Activated CD8-positive, alpha-beta T cell treated with anti-CD3 and anti-CD28 coated beads, Interleukin-2, amount 10 ng/mL, durations not matched to agents 7 days and 5 days (primary cell): ENCODE data around the gene CYSRT1. TPM values are rescaled to one million over a fixed set of nuclear protein-coding genes. Genes with fewer than 3 reads are reported as not detected.

ENCODE experiments used
- ATAC-seq: fragments of 150-1000 bp; cut with Tn5 transposase; one replicate; pipeline ENCODE4 v1.10.0; 2021; ENCODE audit warnings: moderate library complexity
- CTCF ChIA-PET: fragments of 350-600 bp; sonication (Branson Sonifier 250); formaldehyde crosslinking; loops from one replicate; lab custom pipeline; 2021; ENCODE audit warnings: antibody characterized with exemption; lab: Charles Lee
- POLR2A ChIA-PET: fragments of 350-600 bp; sonication (Branson Sonifier 250); formaldehyde crosslinking; loops from one replicate; lab custom pipeline; 2021; ENCODE audit warnings: antibody characterized with exemption; lab: Charles Lee
- DNase-seq: peaks from one replicate; pipeline ENCODE4 v3.0.0-alpha.2; 2020
- H3K27ac Mint-ChIP-seq: one replicate; pipeline ENCODE4 v1.8.0; 2021; ENCODE audit warnings: mild to moderate bottlenecking, mixed read lengths
- H3K27me3 Mint-ChIP-seq: one replicate; pipeline ENCODE4 v1.8.0; 2021; ENCODE audit warnings: low read depth, mixed read lengths
- H3K36me3 Mint-ChIP-seq: one replicate; pipeline ENCODE4 v1.8.0; 2021; ENCODE audit warnings: low read depth, mixed read lengths
- H3K4me1 Mint-ChIP-seq: one replicate; pipeline ENCODE4 v1.8.0; 2021; ENCODE audit warnings: low read depth, mixed read lengths
- H3K4me3 Mint-ChIP-seq: one replicate; pipeline ENCODE4 v1.8.0; 2021; ENCODE audit warnings: mild to moderate bottlenecking, mixed read lengths
- H3K9me3 Mint-ChIP-seq: one replicate; pipeline ENCODE4 v1.8.0; 2022; ENCODE audit warnings: mixed read lengths; ENCODE audit not compliant: insufficient read depth
- total RNA-seq, 2 experiments: library from RNA; stranded (reverse); gene quantifications; one replicate each; pipeline ENCODE4 v1.2.3, GENCODE V29; 2021

CYSRT1 gene
- total RNA-seq, 2 experiments from 2014 or later: 0.42 to 0.50 TPM

GRCh38 chr9:137200311-137201204 is 24.4 kb upstream of the CYSRT1 start, which contains the start of gene TPRN:
Gene TPRN, minus strand, starts transcription at chr9:137200741. Its CDS starts 30 bp downstream, at chr9:137200711.
- peak within 1 kb of the TSS; percentile 86 for H3K27ac Mint-ChIP-seq
- H3K9me3 Mint-ChIP-seq: no peaks in the 10 kb centered on the region
- peaks cover 39% of the 10 kb centered on the region for H3K4me1 Mint-ChIP-seq
- DNase-seq (peak; percentile 99), ATAC-seq (peak; percentile 97)
- peaks cover 6% of the 10 kb centered on the region for H3K36me3 Mint-ChIP-seq
- POLR2A ChIA-PET: interaction anchor here (0.7 to 1.9 kb wide), 9 partner anchors 13 to 393 kb away, joined by 3 to 20 read pairs (median 4); partner anchors contain the start of genes ANAPC2, NELFB, SSNA1 and TUBB4B
- H3K4me3 Mint-ChIP-seq: peak within 1 kb of the TSS; percentile 86
- no peaks in the 10 kb centered on the region for H3K27me3 Mint-ChIP-seq
- CTCF ChIA-PET: interaction anchor here (0.6 to 1.9 kb wide), 8 partner anchors 8 to 133 kb away, joined by 3 to 13 read pairs (median 4); partner anchors contain the start of genes ANAPC2 and SSNA1

GRCh38 chr9:137201205-137201868 is 23.6 kb upstream of the CYSRT1 start:
- DNase-seq (no peak), ATAC-seq (no peak)
- Mint-ChIP-seq H3K36me3 (peaks cover 8% of the 10 kb centered on the region), H3K4me1 (peaks cover 43% of the 10 kb centered on the region), H3K9me3 (no peaks in the 10 kb centered on the region), H3K27ac (peak overlapping the region; percentile 86), H3K4me3 (peak overlapping the region; percentile 86), H3K27me3 (no peaks in the 10 kb centered on the region)
- POLR2A ChIA-PET: interaction anchor here (0.6 to 1.9 kb wide), 9 partner anchors 13 to 394 kb away, joined by 3 to 20 read pairs (median 4); partner anchors contain the start of genes ANAPC2, NELFB, SSNA1 and TUBB4B
- CTCF ChIA-PET: interaction anchor here (0.6 to 1.9 kb wide), 8 partner anchors 9 to 133 kb away, joined by 3 to 13 read pairs (median 4); partner anchors contain the start of genes ANAPC2 and SSNA1

GRCh38 chr9:137202966-137203365 is 22.0 kb upstream of the CYSRT1 start:
- no peaks in the 10 kb centered on the region for H3K9me3 Mint-ChIP-seq
- DNase-seq (no peak), ATAC-seq (no peak)
- no peak overlapping the region for H3K27ac Mint-ChIP-seq
- peaks cover 57% of the 10 kb centered on the region for H3K4me1 Mint-ChIP-seq
- ChIA-PET POLR2A (interaction anchor here (1.0 kb wide), 1 partner anchor 14 kb away, joined by 3 read pairs; the partner anchor contains the start of genes ANAPC2 and SSNA1), CTCF (interaction anchor here (0.9 to 1.1 kb wide), 2 partner anchors 24 to 34 kb away, joined by 3 read pairs; partner anchors contain the start of gene RNF224)
- no peak overlapping the region for H3K4me3 Mint-ChIP-seq
- H3K27me3 Mint-ChIP-seq: no peaks in the 10 kb centered on the region
- peaks cover 20% of the 10 kb centered on the region for H3K36me3 Mint-ChIP-seq

- POLR2A ChIA-PET: interaction anchor here (0.6 to 2.6 kb wide), 9 partner anchors 9 to 109 kb away, joined by 3 to 12 read pairs (median 4); partner anchors contain the start of genes RNF208 and SSNA1
- no peak for ATAC-seq
- DNase-seq: no peak
- no peaks in the 10 kb centered on the region for H3K27me3 Mint-ChIP-seq
- no peaks in the 10 kb centered on the region for H3K9me3 Mint-ChIP-seq
- H3K27ac Mint-ChIP-seq: peak overlapping the region; percentile 97
- H3K4me3 Mint-ChIP-seq: peak overlapping the region; percentile 94
- peaks cover 31% of the 10 kb centered on the region for H3K36me3 Mint-ChIP-seq
- peaks cover 51% of the 10 kb centered on the region for H3K4me1 Mint-ChIP-seq
- CTCF ChIA-PET: interaction anchor here (0.9 to 1.8 kb wide), 7 partner anchors 16 to 302 kb away, joined by 3 to 7 read pairs (median 3); partner anchors contain the start of gene SSNA1
Measured at GRCh38 chr9:137204731-137205125, 20.2 kb upstream of the CYSRT1 start.

GRCh38 chr9:137205126-137206069 is 19.6 kb upstream of the CYSRT1 start, which contains the start of the genes NDOR1 and TMEM203:
Gene NDOR1, plus strand, starts transcription at chr9:137205700. Its CDS starts 78 bp downstream, at chr9:137205778.
Gene TMEM203, minus strand, starts transcription at chr9:137205648. Its CDS starts 234 bp downstream, at chr9:137205414.
- ATAC-seq: peak; percentile 57

GRCh38 chr9:137206602-137207001 is 18.4 kb upstream of the CYSRT1 start:
- ATAC-seq (no peak), DNase-seq (no peak)
- H3K27ac Mint-ChIP-seq: peak overlapping the region; percentile 97
- H3K36me3 Mint-ChIP-seq: peaks cover 37% of the 10 kb centered on the region
- CTCF ChIA-PET: interaction anchor here (1.4 to 1.6 kb wide), 2 partner anchors 30 to 171 kb away, joined by 3 to 5 read pairs; no protein-coding TSS in a partner anchor
- no peaks in the 10 kb centered on the region for H3K9me3 Mint-ChIP-seq
- H3K4me1 Mint-ChIP-seq: peaks cover 44% of the 10 kb centered on the region
- peak overlapping the region; percentile 94 for H3K4me3 Mint-ChIP-seq
- POLR2A ChIA-PET: interaction anchor here (0.8 to 2.6 kb wide), 4 partner anchors 16 to 76 kb away, joined by 3 to 12 read pairs (median 6); partner anchors contain the start of gene RNF208
- no peaks in the 10 kb centered on the region for H3K27me3 Mint-ChIP-seq

More at GRCh38 chr9:137205126-137206069, 19.6 kb upstream of the CYSRT1 start, which contains the start of the genes NDOR1 and TMEM203:
- no peaks in the 10 kb centered on the region for H3K27me3 Mint-ChIP-seq
- DNase-seq: peak; percentile 96
- H3K4me3 Mint-ChIP-seq: peak within 1 kb of the TSS; percentile 94
- POLR2A ChIA-PET: interaction anchor here (0.7 to 2.6 kb wide), 10 partner anchors 10 to 110 kb away, joined by 4 to 12 read pairs (median 4); partner anchors contain the start of genes RNF208 and SSNA1
- H3K4me1 Mint-ChIP-seq: peaks cover 51% of the 10 kb centered on the region
- H3K36me3 Mint-ChIP-seq: peaks cover 33% of the 10 kb centered on the region
- H3K27ac Mint-ChIP-seq: peak within 1 kb of the TSS; percentile 97
- no peaks in the 10 kb centered on the region for H3K9me3 Mint-ChIP-seq
- CTCF ChIA-PET: interaction anchor here (0.9 to 1.8 kb wide), 7 partner anchors 17 to 303 kb away, joined by 3 to 7 read pairs (median 4); partner anchors contain the start of gene SSNA1

GRCh38 chr9:137211532-137211931 is 13.4 kb upstream of the CYSRT1 start:
- Mint-ChIP-seq H3K9me3 (no peaks in the 10 kb centered on the region), H3K36me3 (peaks cover 27% of the 10 kb centered on the region), H3K27ac (no peak overlapping the region), H3K4me3 (no peak overlapping the region), H3K27me3 (no peaks in the 10 kb centered on the region), H3K4me1 (peaks cover 16% of the 10 kb centered on the region)
- no peak for DNase-seq
- CTCF ChIA-PET: no interaction called here
- POLR2A ChIA-PET: no interaction called here
- ATAC-seq: no peak

- peaks cover 18% of the 10 kb centered on the region for H3K36me3 Mint-ChIP-seq
- DNase-seq (no peak), ATAC-seq (no peak)
- peaks cover 6% of the 10 kb centered on the region for H3K4me1 Mint-ChIP-seq
- no peak overlapping the region for H3K27ac Mint-ChIP-seq
- POLR2A ChIA-PET: no interaction called here
- CTCF ChIA-PET: no interaction called here
- no peaks in the 10 kb centered on the region for H3K27me3 Mint-ChIP-seq
- no peaks in the 10 kb centered on the region for H3K9me3 Mint-ChIP-seq
- no peak overlapping the region for H3K4me3 Mint-ChIP-seq
Measured at GRCh38 chr9:137212520-137212919, 12.5 kb upstream of the CYSRT1 start.

GRCh38 chr9:137213160-137214060 is 11.6 kb upstream of the CYSRT1 start:
- POLR2A ChIA-PET: interaction anchor here (0.9 kb wide), 1 partner anchor 98 kb away, joined by 3 read pairs; no protein-coding TSS in a partner anchor
- Mint-ChIP-seq H3K9me3 (no peaks in the 10 kb centered on the region), H3K27ac (no peak overlapping the region), H3K27me3 (no peaks in the 10 kb centered on the region), H3K4me3 (no peak overlapping the region), H3K4me1 (peaks cover 3% of the 10 kb centered on the region), H3K36me3 (peaks cover 15% of the 10 kb centered on the region)
- DNase-seq: no peak
- CTCF ChIA-PET: no interaction called here
- no peak for ATAC-seq
